Neural cell (in vitro differentiated cells): Measurements from ENCODE around the gene PIAS4. TPM values are rescaled to one million over a fixed set of nuclear protein-coding genes. Genes with fewer than 3 reads are reported as not detected.

Experiments
- H2AFZ ChIP-seq: fragments of 200-600, 300-800 bp; sonication (generic), shearing (Covaris generic); 2 replicates; pipeline ENCODE4 v1.6.0; 2014; ENCODE audit warnings: low read depth, mild to moderate bottlenecking, antibody characterized with exemption, low read length, moderate library complexity
- H3F3A ChIP-seq: fragments of 200-600 bp; shearing (Covaris generic); 2 replicates; pipeline ENCODE4 v1.6.1; 2016; ENCODE audit warnings: mild to moderate bottlenecking, moderate library complexity, mixed read lengths, antibody characterized with exemption, low read length; ENCODE audit not compliant: insufficient read depth, poor library complexity, severe bottlenecking
- H3K27ac ChIP-seq: fragments of 200-600, 300-800 bp; sonication (generic), shearing (Covaris generic); 2 replicates; pipeline ENCODE4 v1.5.1; 2014; ENCODE audit warnings: mild to moderate bottlenecking, low read length, moderate library complexity
- H3K27me3 ChIP-seq: fragments of 300-800, 200-600 bp; sonication (generic), shearing (Covaris generic); 2 replicates; pipeline ENCODE4 v1.6.0; 2014; ENCODE audit warnings: mild to moderate bottlenecking, low read depth, low read length, moderate library complexity; ENCODE audit not compliant: insufficient read depth
- H3K36me3 ChIP-seq: fragments of 300-800, 200-600 bp; sonication (generic), shearing (Covaris generic); 2 replicates; pipeline ENCODE4 v1.5.1; 2014; ENCODE audit warnings: mild to moderate bottlenecking, antibody characterized with exemption, low read length, moderate library complexity; ENCODE audit not compliant: insufficient read depth
- H3K4me2 ChIP-seq: fragments of 300-800, 200-600 bp; sonication (generic), shearing (Covaris generic); 2 replicates; pipeline ENCODE4 v1.6.0; 2014; ENCODE audit warnings: mild to moderate bottlenecking, low read length
- H3K4me3 ChIP-seq: fragments of 300-800, 200-600 bp; sonication (generic), shearing (Covaris generic); 2 replicates; pipeline ENCODE4 v1.5.1; 2014; ENCODE audit warnings: mild to moderate bottlenecking, low read length, moderate library complexity
- H3K79me2 ChIP-seq: fragments of 200-600 bp; shearing (Covaris generic); replicated peaks from 2 replicates; pipeline ENCODE4 v1.6.0; 2014; ENCODE audit warnings: mild to moderate bottlenecking, low read length, moderate library complexity; ENCODE audit not compliant: insufficient read depth
- H3K9ac ChIP-seq: fragments of 300-800, 200-600 bp; sonication (generic), shearing (Covaris generic); 2 replicates; pipeline ENCODE4 v1.6.1; 2016; ENCODE audit warnings: mild to moderate bottlenecking, low read length, mixed read lengths
- H3K9me2 ChIP-seq: fragments of 200-600 bp; shearing (Covaris generic); 2 replicates; pipeline ENCODE4 v1.6.1; 2016; ENCODE audit warnings: mild to moderate bottlenecking, low read length, mixed read lengths; ENCODE audit not compliant: insufficient read depth
- H3K9me3 ChIP-seq: fragments of 200-600, 300-800 bp; sonication (generic), shearing (Covaris generic); 2 replicates; pipeline ENCODE4 v1.6.1; 2016; ENCODE audit warnings: mild to moderate bottlenecking, mixed run types, low read length, moderate library complexity, mixed read lengths
- H4K20me1 ChIP-seq: fragments of 200-600 bp; shearing (Covaris generic); 2 replicates; pipeline ENCODE4 v1.6.1; 2016; ENCODE audit warnings: mild to moderate bottlenecking, mixed run types; ENCODE audit not compliant: insufficient read depth
- CTCF ChIP-seq: fragments of 450-650 bp; IDR thresholded peaks from 2 replicates; pipeline ENCODE4 v1.5.1; 2014; ENCODE audit warnings: antibody characterized with exemption, mild to moderate bottlenecking, moderate library complexity; ENCODE audit not compliant: poor library complexity, severe bottlenecking
- EP300 ChIP-seq: fragments of 450-650 bp; conservative IDR thresholded peaks from 2 replicates; pipeline ENCODE4 v1.6.1; 2014; ENCODE audit warnings: antibody characterized with exemption, mild to moderate bottlenecking, moderate library complexity; ENCODE audit not compliant: poor library complexity, severe bottlenecking
- EZH2 ChIP-seq: fragments of 200-600, 300-800 bp; shearing (Covaris generic), sonication (generic); IDR thresholded peaks from 2 replicates; pipeline ENCODE4 v1.6.1; 2014; ENCODE audit warnings: antibody characterized with exemption, low read length, borderline replicate concordance, mild to moderate bottlenecking; ENCODE audit not compliant: insufficient read depth, poor library complexity, severe bottlenecking
- MXI1 ChIP-seq: fragments of 450-650 bp; conservative IDR thresholded peaks from 2 replicates; pipeline ENCODE4 v1.6.1; 2014; ENCODE audit warnings: antibody characterized with exemption, mild to moderate bottlenecking; ENCODE audit not compliant: poor library complexity, severe bottlenecking
- POLR2AphosphoS5 ChIP-seq: IDR thresholded peaks from 2 replicates; pipeline ENCODE4 v1.6.1; 2012
- RAD21 ChIP-seq: fragments of 450-650 bp; conservative IDR thresholded peaks from 2 replicates; pipeline ENCODE4 v1.6.1; 2014; ENCODE audit warnings: antibody characterized with exemption, mild to moderate bottlenecking, moderate library complexity
- REST ChIP-seq: IDR thresholded peaks from 2 replicates; pipeline ENCODE4 v1.6.1; 2012; ENCODE audit warnings: borderline replicate concordance
- SMC3 ChIP-seq: fragments of 450-650 bp; conservative IDR thresholded peaks from 2 replicates; pipeline ENCODE4 v1.6.1; 2014; ENCODE audit warnings: antibody characterized with exemption, mild to moderate bottlenecking, moderate library complexity; ENCODE audit not compliant: poor library complexity
- TAF1 ChIP-seq: IDR thresholded peaks from 2 replicates; pipeline ENCODE4 v1.6.1; 2012; ENCODE audit warnings: low read depth
- polyA plus RNA-seq: library from polyadenylated mRNA; depleted of rRNA; stranded (reverse); fragments of >200 nt; gene quantifications from 2 replicates; pipeline ENCODE4 v1.2.3, GENCODE V29; 2014

The PIAS4 gene
- polyA plus RNA-seq, 1 donor from 2014 or later, result 22.3 TPM

- no peaks in the 10 kb centered on the region for H3K9me2 ChIP-seq
- no peaks in the 10 kb centered on the region for H3K36me3 ChIP-seq
- no peak overlapping the region for H3K4me3 ChIP-seq
- no peak overlapping the region for H2AFZ ChIP-seq
- no peak overlapping the region for H3K9ac ChIP-seq
- H3F3A ChIP-seq, result no peaks in the 10 kb centered on the region
- H3K4me2 ChIP-seq, result no peak overlapping the region
- peaks cover 5% of the 10 kb centered on the region for H4K20me1 ChIP-seq
- H3K27ac ChIP-seq, result no peak overlapping the region
- peaks cover 3% of the 10 kb centered on the region for H3K79me2 ChIP-seq
- TF ChIP-seq TAF1 (no peak), POLR2AphosphoS5 (no peak), EP300 (no peak), MXI1 (no peak), SMC3 (no peak), RAD21 (no peak), EZH2 (no peak), REST (no peak), CTCF (no peak)
- H3K9me3 ChIP-seq, result no peaks in the 10 kb centered on the region
- no peaks in the 10 kb centered on the region for H3K27me3 ChIP-seq
Observed at GRCh38 chr19:4061178-4061682, 53.7 kb downstream of the PIAS4 start.

- H2AFZ ChIP-seq, result no peak overlapping the region
- H3K36me3 ChIP-seq, result no peaks in the 10 kb centered on the region
- no peak overlapping the region for H3K27ac ChIP-seq
- H3K4me2 ChIP-seq, result no peak overlapping the region
- peaks cover 5% of the 10 kb centered on the region for H4K20me1 ChIP-seq
- no peaks in the 10 kb centered on the region for H3K9me2 ChIP-seq
- H3F3A ChIP-seq, result no peaks in the 10 kb centered on the region
- H3K4me3 ChIP-seq, result no peak overlapping the region
- no peaks in the 10 kb centered on the region for H3K9me3 ChIP-seq
- no peak overlapping the region for H3K9ac ChIP-seq
- peaks cover 3% of the 10 kb centered on the region for H3K79me2 ChIP-seq
- no peak for TF ChIP-seq POLR2AphosphoS5
- TF ChIP-seq CTCF, result no peak
- TF ChIP-seq RAD21, result no peak
- TF ChIP-seq EZH2, result no peak
- TF ChIP-seq TAF1, result no peak
- TF ChIP-seq SMC3, result no peak
- no peak for TF ChIP-seq EP300
- TF ChIP-seq REST, result no peak
- no peak for TF ChIP-seq MXI1
- no peaks in the 10 kb centered on the region for H3K27me3 ChIP-seq
Observed at GRCh38 chr19:4061683-4062418, 54.3 kb downstream of the PIAS4 start.
